Fibroblast of skin of right quadriceps (primary cell): Measurements from ENCODE around the gene PI16.

Source experiments
- DNase-seq: peaks from one replicate; pipeline ENCODE4 v3.0.0-alpha.2; 2013

PI16 gene

DNA sequence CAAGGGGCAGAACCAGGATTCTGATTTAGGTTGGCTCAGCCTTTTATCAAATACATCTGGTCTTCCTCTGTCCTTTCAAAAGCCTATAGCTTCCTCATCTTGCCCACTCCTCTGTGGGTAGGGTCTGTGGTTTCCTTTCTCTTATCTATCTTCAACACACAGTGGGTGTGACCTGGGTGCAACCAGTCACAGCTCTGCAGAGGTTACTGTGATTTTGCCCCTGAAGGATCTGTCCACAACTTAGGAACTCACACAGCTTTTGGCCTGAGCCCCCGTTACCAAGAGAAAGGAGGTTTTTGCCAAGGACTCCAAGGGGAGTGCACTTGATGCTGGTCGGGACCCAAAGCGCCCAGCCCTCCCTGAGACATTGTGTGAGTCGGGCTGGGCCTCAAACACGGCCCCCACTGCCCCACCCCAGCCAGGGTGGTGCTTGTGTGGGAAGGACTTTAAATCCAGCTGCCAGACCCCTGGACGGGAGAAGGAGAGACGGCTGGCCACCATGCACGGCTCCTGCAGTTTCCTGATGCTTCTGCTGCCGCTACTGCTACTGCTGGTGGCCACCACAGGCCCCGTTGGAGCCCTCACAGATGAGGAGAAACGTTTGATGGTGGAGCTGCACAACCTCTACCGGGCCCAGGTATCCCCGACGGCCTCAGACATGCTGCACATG is at the start of gene PI16:
TSS of gene PI16 (plus strand) at position 477 of the 670 bp plus-strand sequence. CDS start at position 500, 23 bp downstream.
- no peak for DNase-seq

GRCh38 chr6:36904851-36905393 is 49.6 kb upstream of the PI16 start:
- no peak for DNase-seq

GRCh38 chr6:36906539-36907325 is 47.8 kb upstream of the PI16 start:
- DNase-seq = no peak

GRCh38 chr6:36907781-36908180 is 46.8 kb upstream of the PI16 start:
- peak; percentile 39 for DNase-seq

DNA sequence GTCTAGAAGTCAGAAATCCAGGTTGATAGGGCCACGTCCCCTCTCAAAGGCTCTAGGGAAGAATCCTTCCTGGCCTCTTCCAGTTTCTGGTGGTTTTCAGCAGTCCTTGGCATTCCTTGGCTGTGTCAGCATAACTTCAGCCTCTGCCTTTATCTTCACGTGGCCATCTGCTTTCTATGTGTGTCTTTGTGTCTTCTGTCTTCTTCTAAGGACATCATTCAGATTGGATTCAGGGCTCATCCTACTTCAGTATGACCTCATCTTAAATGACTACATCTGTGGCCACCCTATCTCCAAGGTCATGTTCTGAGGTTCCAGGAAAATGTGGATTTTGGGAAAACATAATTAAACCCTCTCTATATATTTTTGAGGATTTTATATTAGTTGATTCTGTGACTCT is 45.8 kb upstream of the PI16 start:
- DNase-seq = no peak

- no peak for DNase-seq
These were observed 42.5 kb upstream of the PI16 start for GRCh38 chr6:36912030-36912454.

GRCh38 chr6:36912586-36912985 is 42.0 kb upstream of the PI16 start:
- DNase-seq = peak; percentile 92

DNA sequence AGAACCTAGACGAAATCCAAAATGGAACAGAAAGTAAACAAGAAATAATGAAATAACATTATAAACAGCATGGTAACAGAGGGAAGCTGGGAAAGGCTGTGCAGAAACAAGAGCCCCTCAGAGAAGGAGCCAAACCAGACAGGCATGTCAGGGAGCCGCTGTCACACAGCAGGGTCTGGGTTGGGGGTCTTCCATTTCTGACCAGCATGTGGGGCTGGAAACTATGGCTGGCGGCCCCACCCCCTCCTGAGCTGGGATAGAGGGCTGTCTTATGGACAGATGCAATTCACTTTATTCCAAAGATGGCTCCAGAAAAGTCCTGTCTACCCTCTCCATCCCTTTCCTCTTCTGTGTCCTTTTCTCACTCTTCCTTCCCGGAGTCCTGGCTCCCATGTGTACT is 41.5 kb upstream of the PI16 start:
- DNase-seq = no peak

DNA sequence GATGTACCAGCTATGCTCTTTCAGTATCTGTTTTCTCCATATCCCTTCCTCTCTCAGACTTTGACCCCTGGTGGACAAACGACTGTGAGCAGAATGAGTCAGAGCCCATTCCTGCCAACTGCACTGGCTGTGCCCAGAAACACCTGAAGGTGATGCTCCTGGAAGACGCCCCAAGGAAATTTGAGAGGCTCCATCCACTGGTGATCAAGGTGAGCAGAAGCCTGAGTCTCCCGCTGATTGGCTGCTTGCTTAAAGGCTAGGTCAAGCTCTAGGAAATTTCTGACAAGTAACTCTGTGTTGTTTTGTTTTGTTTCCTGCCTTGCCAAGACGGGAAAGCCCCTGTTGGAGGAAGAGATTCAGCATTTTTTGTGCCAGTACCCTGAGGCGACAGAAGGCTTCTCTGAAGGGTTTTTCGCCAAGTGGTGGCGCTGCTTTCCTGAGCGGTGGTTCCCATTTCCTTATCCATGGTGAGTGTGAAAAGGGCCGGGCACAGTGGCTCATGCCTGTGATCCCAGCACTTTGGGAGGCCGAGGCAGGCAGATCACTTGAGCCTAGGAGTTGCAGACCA is 40.2 kb upstream of the PI16 start:
- DNase-seq = no peak

GRCh38 chr6:36915599-36915998 is 38.9 kb upstream of the PI16 start:
- no peak for DNase-seq

DNA sequence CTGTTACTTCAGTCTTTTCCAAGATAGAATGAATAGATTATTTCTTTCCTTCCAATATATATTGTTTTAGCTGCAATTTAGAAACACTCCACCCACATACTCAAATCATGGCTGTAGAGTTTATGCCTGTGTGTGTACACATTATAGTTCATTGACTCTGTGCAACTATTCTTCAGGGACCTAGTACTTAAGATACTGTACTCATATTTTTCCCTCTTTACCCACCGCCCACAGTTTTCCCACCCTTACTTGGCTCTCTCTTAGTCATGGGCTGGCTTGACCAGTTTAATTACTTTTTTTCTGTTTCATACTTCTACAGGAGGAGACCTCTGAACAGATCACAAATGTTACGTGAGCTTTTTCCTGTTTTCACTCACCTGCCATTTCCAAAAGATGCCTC is 38.4 kb upstream of the PI16 start:
- no peak for DNase-seq

DNA sequence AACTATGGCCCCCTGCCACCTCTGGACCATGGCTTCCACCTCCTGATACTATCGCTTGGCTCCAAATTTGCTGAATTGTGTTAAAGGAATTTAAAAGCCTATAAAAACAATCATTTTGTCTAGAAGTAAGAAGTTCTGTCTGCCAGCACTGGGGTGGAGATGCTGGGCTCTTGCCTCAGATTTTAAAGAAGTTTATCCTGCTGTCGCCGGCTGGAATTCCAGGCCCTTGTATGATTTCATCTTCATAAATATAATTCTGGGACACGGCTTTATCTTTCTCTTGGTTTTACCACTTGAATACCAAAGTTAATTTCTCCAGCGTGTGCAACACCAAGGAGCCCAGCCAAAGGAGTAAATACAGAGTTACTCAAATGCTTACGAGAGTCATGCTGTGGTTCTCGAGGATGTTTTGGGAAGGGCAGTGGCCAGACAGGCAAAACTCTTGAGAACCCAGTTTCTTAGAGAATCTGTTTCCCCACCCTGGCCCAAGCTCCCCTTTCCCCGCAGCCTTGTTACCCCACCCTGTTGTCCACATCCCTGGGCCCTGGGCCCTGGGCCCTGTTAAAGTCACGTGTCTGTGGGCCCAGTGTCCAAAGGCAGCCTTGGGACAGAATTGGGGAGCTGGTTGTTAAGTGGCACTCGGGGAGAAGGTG is 36.9 kb upstream of the PI16 start:
- peak; percentile 85 for DNase-seq

- no peak for DNase-seq
These were observed 34.5 kb upstream of the PI16 start for GRCh38 chr6:36920049-36920448.

GRCh38 chr6:36920546-36920945 is 34.0 kb upstream of the PI16 start:
- no peak for DNase-seq

GRCh38 chr6:36924131-36924530 is 30.4 kb upstream of the PI16 start:
- peak; percentile 76 for DNase-seq

- DNase-seq = no peak
These were observed 29.7 kb upstream of the PI16 start for GRCh38 chr6:36924778-36925374.

- DNase-seq = no peak
These were observed 28.7 kb upstream of the PI16 start for GRCh38 chr6:36925809-36926208.

DNA sequence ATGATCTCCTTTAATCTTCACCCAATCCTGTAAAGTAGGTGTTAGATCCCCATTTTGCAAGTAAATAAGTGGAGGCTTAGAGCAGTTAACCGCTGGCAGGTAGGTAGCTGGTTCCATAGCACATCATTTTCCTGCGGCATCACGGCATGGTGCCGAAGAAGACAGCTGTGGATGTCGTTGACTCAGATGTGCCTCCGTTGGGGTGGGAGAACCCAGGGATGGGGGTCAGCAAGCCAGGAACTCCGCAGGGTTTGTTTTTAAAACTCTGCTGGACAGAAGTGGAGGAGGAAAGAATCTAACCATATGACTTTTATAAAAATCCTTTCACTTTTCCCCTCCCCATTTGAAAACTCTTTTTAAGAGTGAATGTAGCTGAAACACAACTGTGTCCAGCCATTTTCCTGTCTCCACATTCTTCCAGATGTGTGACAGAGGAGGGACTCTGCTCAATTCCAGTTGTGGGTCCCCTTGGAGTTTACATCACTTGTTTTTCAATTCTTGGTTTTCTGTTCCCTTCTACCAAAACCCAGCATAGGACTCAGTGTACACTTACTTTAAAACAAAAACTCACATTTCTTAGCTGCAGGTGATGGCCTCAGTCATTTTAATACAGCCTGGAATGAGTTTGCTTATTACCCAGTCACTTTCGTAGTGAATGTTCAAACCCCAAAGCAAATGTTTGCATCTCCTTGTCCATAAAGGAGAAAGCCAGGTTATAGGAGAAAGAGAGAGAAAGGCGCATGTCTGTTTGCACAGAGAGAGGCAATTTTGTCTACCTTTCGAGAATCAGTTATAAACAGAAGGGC is 27.6 kb upstream of the PI16 start:
- no peak for DNase-seq

- peak; percentile 52 for DNase-seq
These were observed 26.6 kb upstream of the PI16 start for GRCh38 chr6:36927691-36928546.

GRCh38 chr6:36928547-36928918 is 26.0 kb upstream of the PI16 start:
- no peak for DNase-seq

DNA sequence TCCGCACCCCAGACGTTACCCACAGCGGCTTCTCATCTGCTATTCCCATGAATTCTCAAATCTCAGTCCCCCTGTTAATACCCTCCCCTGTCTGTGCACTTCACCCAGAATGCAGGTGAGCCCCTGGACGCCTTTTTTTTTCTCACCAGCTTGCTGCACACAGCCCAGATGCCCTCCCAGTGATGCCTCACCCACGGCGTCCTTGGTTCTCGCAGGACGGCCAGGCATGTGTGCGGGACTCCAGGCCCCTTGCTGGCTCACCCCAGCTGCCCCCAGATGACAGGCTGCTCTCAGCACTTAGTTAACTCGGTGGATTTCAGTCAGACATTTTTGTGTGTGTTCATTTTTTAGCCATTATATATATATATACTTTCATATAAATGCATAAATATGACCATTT is 25.4 kb upstream of the PI16 start:
- no peak for DNase-seq
